HG02938 (cell line): ENCODE data around the gene RGS9BP.
"Not testable (repeated sequence)": the region's sequence is repeated elsewhere in the genome, so short reads cannot be mapped to it uniquely, and the experiment has no call there.

ENCODE experiments used
- ATAC-seq: cut with Tn5 transposase; IDR thresholded peaks from one replicate; pipeline ENCODE4 v1.9.1; 2021; ENCODE audit warnings: mild to moderate bottlenecking, moderate library complexity; ENCODE audit not compliant: unreplicated experiment

RGS9BP gene

GRCh38 chr19:32694851-32695250, 19.2 kb downstream of the RGS9BP start:
- not testable (repeated sequence) for ATAC-seq

- ATAC-seq: not testable (repeated sequence)
These were observed 19.9 kb downstream of the RGS9BP start for GRCh38 chr19:32695506-32695905.

- ATAC-seq: not testable (repeated sequence)
These were observed 21.1 kb downstream of the RGS9BP start for GRCh38 chr19:32696771-32697170.

- ATAC-seq: not testable (repeated sequence)
These were observed 24.5 kb downstream of the RGS9BP start for GRCh38 chr19:32700129-32700528.

GRCh38 chr19:32702010-32702409, 26.4 kb downstream of the RGS9BP start:
- ATAC-seq: no peak

GRCh38 chr19:32704006-32704405, 28.4 kb downstream of the RGS9BP start:
- ATAC-seq: not testable (repeated sequence)

- no peak for ATAC-seq
These were observed 32.8 kb downstream of the RGS9BP start for GRCh38 chr19:32708457-32708856.

GRCh38 chr19:32709032-32709431, 33.4 kb downstream of the RGS9BP start:
- no peak for ATAC-seq

GRCh38 chr19:32711747-32712146, 36.1 kb downstream of the RGS9BP start:
- ATAC-seq: no peak

- ATAC-seq: not testable (repeated sequence)
These were observed 40.6 kb downstream of the RGS9BP start for GRCh38 chr19:32716203-32716602.

GRCh38 chr19:32717496-32717895, 41.8 kb downstream of the RGS9BP start:
- no peak for ATAC-seq

- ATAC-seq: no peak
These were observed 42.6 kb downstream of the RGS9BP start for GRCh38 chr19:32718286-32718685.

- no peak for ATAC-seq
These were observed 44.0 kb downstream of the RGS9BP start, which contains the start of gene TDRD12 for GRCh38 chr19:32719611-32720059. Gene TDRD12, plus strand, starts transcription at chr19:32719767. Its CDS starts 306 bp downstream, at chr19:32720073.

GRCh38 chr19:32720216-32720935, 44.7 kb downstream of the RGS9BP start:
- no peak for ATAC-seq

GRCh38 chr19:32720936-32721250, 45.2 kb downstream of the RGS9BP start:
- ATAC-seq: no peak
